B cell (primary cell): ENCODE results near the gene ZNF160.

ENCODE experiments used
- EZH2 ChIP-seq: IDR thresholded peaks from 2 replicates; pipeline ENCODE4 v1.6.1; 2012; ENCODE audit warnings: borderline replicate concordance, low read depth, mild to moderate bottlenecking, moderate library complexity, low read length; ENCODE audit not compliant: insufficient read depth, poor library complexity, severe bottlenecking
- TF ChIP-seq, protein P1 (sequence below): fragments of 200-600 bp; IDR thresholded peaks from one replicate; pipeline ENCODE4 v1.8.0; 2022; ENCODE audit warnings: antibody characterized with exemption, mild to moderate bottlenecking

DNA sequence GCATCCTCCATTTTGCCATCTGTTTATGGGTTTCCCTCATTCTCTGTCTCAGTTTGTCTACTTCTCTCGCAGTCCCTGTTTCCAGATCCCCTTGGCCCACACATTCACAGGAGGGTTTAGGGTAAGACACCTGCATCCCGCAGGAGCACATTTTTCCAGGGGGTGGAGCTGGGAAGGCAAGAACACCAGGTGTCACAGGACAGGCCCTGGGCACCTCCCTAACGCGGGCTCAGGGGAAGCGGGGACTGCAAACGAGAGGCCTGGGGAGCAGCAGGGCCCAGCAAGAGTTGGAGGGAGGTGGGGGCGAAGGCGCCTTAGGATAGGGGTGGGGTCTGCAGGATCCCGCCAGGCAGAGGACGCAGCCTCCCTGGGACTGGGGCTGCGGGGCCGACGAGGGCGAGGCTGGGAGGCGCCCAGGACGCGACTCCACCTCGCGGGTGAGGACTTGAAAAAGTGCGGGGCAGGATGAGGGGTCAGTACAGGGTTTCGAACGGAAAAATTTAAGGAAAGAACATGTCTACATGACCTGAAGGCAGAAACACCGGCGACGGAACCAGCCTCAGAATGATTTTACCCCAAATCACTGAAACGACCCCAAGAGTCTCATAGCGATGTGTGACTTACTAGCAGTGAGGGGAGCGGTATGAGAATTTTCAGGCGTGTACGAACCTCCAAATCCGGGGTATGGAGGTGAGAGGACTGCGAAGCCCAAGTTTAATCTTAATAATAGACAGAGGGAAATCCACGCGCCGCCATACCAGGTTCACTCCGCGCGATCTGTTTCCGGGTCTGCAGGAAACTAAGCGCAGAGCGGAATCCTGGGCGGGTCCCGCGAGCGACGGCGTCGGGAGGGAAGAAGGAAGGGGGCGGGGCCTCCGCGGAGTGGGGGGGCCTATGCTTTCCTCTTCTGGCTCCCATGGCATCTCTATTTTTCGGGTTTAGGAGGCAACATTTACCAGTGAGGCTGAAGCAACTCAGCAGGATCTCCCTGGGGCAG is 65.8 kb downstream of the ZNF160 start:
- TF ChIP-seq, protein P1, sequence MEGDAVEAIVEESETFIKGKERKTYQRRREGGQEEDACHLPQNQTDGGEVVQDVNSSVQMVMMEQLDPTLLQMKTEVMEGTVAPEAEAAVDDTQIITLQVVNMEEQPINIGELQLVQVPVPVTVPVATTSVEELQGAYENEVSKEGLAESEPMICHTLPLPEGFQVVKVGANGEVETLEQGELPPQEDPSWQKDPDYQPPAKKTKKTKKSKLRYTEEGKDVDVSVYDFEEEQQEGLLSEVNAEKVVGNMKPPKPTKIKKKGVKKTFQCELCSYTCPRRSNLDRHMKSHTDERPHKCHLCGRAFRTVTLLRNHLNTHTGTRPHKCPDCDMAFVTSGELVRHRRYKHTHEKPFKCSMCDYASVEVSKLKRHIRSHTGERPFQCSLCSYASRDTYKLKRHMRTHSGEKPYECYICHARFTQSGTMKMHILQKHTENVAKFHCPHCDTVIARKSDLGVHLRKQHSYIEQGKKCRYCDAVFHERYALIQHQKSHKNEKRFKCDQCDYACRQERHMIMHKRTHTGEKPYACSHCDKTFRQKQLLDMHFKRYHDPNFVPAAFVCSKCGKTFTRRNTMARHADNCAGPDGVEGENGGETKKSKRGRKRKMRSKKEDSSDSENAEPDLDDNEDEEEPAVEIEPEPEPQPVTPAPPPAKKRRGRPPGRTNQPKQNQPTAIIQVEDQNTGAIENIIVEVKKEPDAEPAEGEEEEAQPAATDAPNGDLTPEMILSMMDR = no peak
- TF ChIP-seq EZH2 = no peak
